SU-DHL-6 (cell line): ENCODE measurements around the gene COX10.
A peak's percentile ranks its signal among the peaks of the same experiment; 100 is the strongest.
"Not testable (repeated sequence)": the region's sequence is repeated elsewhere in the genome, so short reads cannot be mapped to it uniquely, and the experiment has no call there.

Source experiments
- H2AFZ ChIP-seq: fragments of 200-600 bp; sonication (generic); 2 replicates; pipeline ENCODE4 v1.6.1; 2014; ENCODE audit warnings: low read depth, mild to moderate bottlenecking, moderate library complexity, mixed read lengths, antibody characterized with exemption, low read length; ENCODE audit not compliant: severe bottlenecking
- H3F3A ChIP-seq: fragments of 200-600 bp; shearing (Covaris generic); 2 replicates; pipeline ENCODE4 v1.6.0; 2016; ENCODE audit warnings: antibody characterized with exemption, mild to moderate bottlenecking; ENCODE audit not compliant: insufficient read depth
- H3K27ac ChIP-seq: fragments of 200-600 bp; sonication (generic); 2 replicates; pipeline ENCODE4 v1.5.1; 2016; ENCODE audit warnings: low read depth, mild to moderate bottlenecking, low read length, moderate library complexity, mixed read lengths
- H3K27me3 ChIP-seq: fragments of 200-600 bp; sonication (generic), shearing (Covaris generic); 2 replicates; pipeline ENCODE4 v1.6.0; 2014; ENCODE audit warnings: mild to moderate bottlenecking, low read length
- H3K36me3 ChIP-seq: fragments of 200-600 bp; sonication (generic); 2 replicates; pipeline ENCODE4 v1.6.1; 2014; ENCODE audit warnings: mild to moderate bottlenecking, low read length, mixed read lengths
- H3K4me2 ChIP-seq: fragments of 300-600, 200-600 bp; shearing (Covaris generic), sonication (generic); 2 replicates; pipeline ENCODE4 v1.6.0; 2014; ENCODE audit warnings: low read length, low read depth, mild to moderate bottlenecking; ENCODE audit not compliant: poor library complexity, severe bottlenecking
- H3K4me3 ChIP-seq: fragments of 200-600 bp; sonication (generic); 2 replicates; pipeline ENCODE4 v1.5.1; 2014; ENCODE audit warnings: antibody characterized with exemption, low read length, mild to moderate bottlenecking, mixed read lengths; ENCODE audit not compliant: insufficient read depth, poor library complexity, severe bottlenecking
- H3K79me2 ChIP-seq: fragments of 200-600 bp; sonication (generic); 2 replicates; pipeline ENCODE4 v1.6.1; 2014; ENCODE audit warnings: mild to moderate bottlenecking, low read length, moderate library complexity; ENCODE audit not compliant: insufficient read depth
- H3K9ac ChIP-seq: fragments of 200-600 bp; sonication (generic); 2 replicates; pipeline ENCODE4 v1.7.0; 2014; ENCODE audit warnings: mild to moderate bottlenecking, low read length
- H3K9me2 ChIP-seq: fragments of 200-600 bp; sonication (generic); replicated peaks from 2 replicates; pipeline ENCODE4 v1.6.1; 2014; ENCODE audit warnings: low read length; ENCODE audit not compliant: insufficient read depth
- H3K9me3 ChIP-seq: fragments of 200-600 bp; sonication (generic); 2 replicates; pipeline ENCODE4 v1.6.1; 2014; ENCODE audit warnings: low read length, mixed read lengths; ENCODE audit not compliant: insufficient read depth
- H4K20me1 ChIP-seq: fragments of 200-600 bp; sonication (generic); 2 replicates; pipeline ENCODE4 v1.6.1; 2014; ENCODE audit warnings: low read depth, mild to moderate bottlenecking, antibody characterized with exemption, low read length, moderate library complexity, mixed read lengths

The COX10 gene

DNA sequence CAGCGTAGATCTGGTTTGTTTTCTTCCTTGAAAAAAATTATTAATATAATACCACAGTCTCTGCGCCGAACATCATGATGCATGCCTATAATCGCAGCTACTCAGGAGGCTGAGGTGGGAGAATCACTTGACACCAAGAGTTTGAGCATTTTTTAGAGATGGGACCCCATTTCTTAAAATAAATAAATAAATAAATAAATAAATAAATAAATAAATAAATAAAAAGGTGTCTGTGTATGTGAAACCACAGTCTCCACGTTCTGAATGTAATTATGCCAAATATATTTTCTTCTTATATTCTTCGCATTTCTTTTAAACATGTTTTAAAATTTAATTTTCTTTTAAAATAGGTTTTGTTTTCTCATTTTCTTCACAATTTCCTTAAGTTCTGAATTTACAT, 112.8 kb downstream of the COX10 start:
- not testable (repeated sequence) for H2AFZ ChIP-seq, H3K79me2 ChIP-seq

DNA sequence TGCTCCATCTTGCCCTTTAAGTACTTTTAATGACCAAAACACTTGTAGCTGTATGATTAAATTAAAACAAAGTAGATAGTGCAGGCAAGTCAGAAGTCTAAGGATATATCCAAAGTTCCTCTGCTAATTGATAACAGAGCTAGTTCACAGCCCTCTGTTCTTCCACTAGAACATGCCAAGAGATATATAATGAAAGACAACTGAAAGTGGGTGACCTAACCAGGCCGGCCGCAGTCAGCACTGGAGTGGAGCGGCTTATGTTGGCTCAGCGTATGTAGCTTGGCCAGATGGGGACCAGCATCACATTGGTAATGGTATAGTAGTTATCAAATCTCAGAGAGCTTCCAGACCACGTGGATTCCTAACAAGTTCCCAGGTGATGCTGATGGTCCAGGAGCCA, 115.2 kb downstream of the COX10 start:
- H3K4me3 ChIP-seq, H3K9me2 ChIP-seq, H3K79me2 ChIP-seq, H3K9me3 ChIP-seq, H3K27ac ChIP-seq, H4K20me1 ChIP-seq, H3K9ac ChIP-seq, H3K27me3 ChIP-seq, H3K4me2 ChIP-seq, H3K36me3 ChIP-seq, H2AFZ ChIP-seq, H3F3A ChIP-seq: not testable (repeated sequence)

More for the DNA sequence above, 112.8 kb downstream of the COX10 start:
- H3K4me3 ChIP-seq, H3K27me3 ChIP-seq, H3K9me3 ChIP-seq, H3K4me2 ChIP-seq, H4K20me1 ChIP-seq, H3K9me2 ChIP-seq, H3K9ac ChIP-seq, H3K27ac ChIP-seq, H3F3A ChIP-seq, H3K36me3 ChIP-seq: not testable (repeated sequence)

GRCh38 chr17:14186443-14186842, 117.1 kb downstream of the COX10 start:
- not testable (repeated sequence) for H3K9ac ChIP-seq, H3K9me2 ChIP-seq, H3K4me3 ChIP-seq, H3K27me3 ChIP-seq, H3K9me3 ChIP-seq, H3F3A ChIP-seq, H3K36me3 ChIP-seq, H2AFZ ChIP-seq, H3K27ac ChIP-seq, H3K79me2 ChIP-seq, H3K4me2 ChIP-seq, H4K20me1 ChIP-seq

- not testable (repeated sequence) for H3K9ac ChIP-seq, H2AFZ ChIP-seq, H3K4me2 ChIP-seq, H3K27ac ChIP-seq, H3F3A ChIP-seq, H3K27me3 ChIP-seq, H3K4me3 ChIP-seq, H3K9me2 ChIP-seq, H4K20me1 ChIP-seq, H3K9me3 ChIP-seq, H3K36me3 ChIP-seq, H3K79me2 ChIP-seq
Measured at GRCh38 chr17:14190774-14191173, 121.5 kb downstream of the COX10 start.

GRCh38 chr17:14191469-14191868, 122.2 kb downstream of the COX10 start:
- H4K20me1 ChIP-seq, H2AFZ ChIP-seq, H3K4me2 ChIP-seq, H3K27me3 ChIP-seq, H3K9ac ChIP-seq, H3K36me3 ChIP-seq, H3F3A ChIP-seq, H3K9me3 ChIP-seq, H3K9me2 ChIP-seq, H3K27ac ChIP-seq, H3K79me2 ChIP-seq, H3K4me3 ChIP-seq: not testable (repeated sequence)

GRCh38 chr17:14192039-14192438, 122.7 kb downstream of the COX10 start:
- H3K9ac ChIP-seq, H3K79me2 ChIP-seq, H3K27me3 ChIP-seq, H3K9me3 ChIP-seq, H3F3A ChIP-seq, H3K36me3 ChIP-seq, H2AFZ ChIP-seq, H3K9me2 ChIP-seq, H3K4me3 ChIP-seq, H4K20me1 ChIP-seq: not testable (repeated sequence)
- peak overlapping the region; percentile 44 for H3K4me2 ChIP-seq
- H3K27ac ChIP-seq, result peak overlapping the region; percentile 37; the same call in 1 of the 2 replicates

GRCh38 chr17:14192636-14193344, 123.5 kb downstream of the COX10 start:
- not testable (repeated sequence) for H3K27me3 ChIP-seq, H4K20me1 ChIP-seq, H3K9me3 ChIP-seq, H3K79me2 ChIP-seq, H3K4me3 ChIP-seq, H3K36me3 ChIP-seq, H3K9ac ChIP-seq, H3F3A ChIP-seq, H3K9me2 ChIP-seq, H2AFZ ChIP-seq
- Histone ChIP-seq H3K4me2 (peak overlapping the region; percentile 44), H3K27ac (peak overlapping the region; percentile 50; the same call in 1 of the 2 replicates)
